ENCODE measurements around the gene CDCA7.

Gene CDCA7

GRCh38 chr2:173397539-173397938 lies 42.9 kb downstream of the CDCA7 start:
- no peak for DNase-seq (ENCODE audit: low spot score)
- in situ Hi-C loops (cut with MboI; ENCODE audit: low pct_unique_long_range_greater_than_20kb, low sequenced_read_pairs, unreplicated experiment) = no loop called here
- peak; percentile 8 for TF ChIP-seq CTCF (IDR thresholded peaks at IDR 0.05; ENCODE audit: extremely low read depth, insufficient read depth, missing control alignments)

GRCh38 chr2:173399229-173399628 lies 44.6 kb downstream of the CDCA7 start:
- in situ Hi-C loops (cut with MboI; ENCODE audit: low pct_unique_long_range_greater_than_20kb, low sequenced_read_pairs, unreplicated experiment) = no loop called here
- DNase-seq (ENCODE audit: low spot score) = no peak
- TF ChIP-seq CTCF (IDR thresholded peaks at IDR 0.05; ENCODE audit: extremely low read depth, insufficient read depth, missing control alignments) = no peak

GRCh38 chr2:173400760-173401159 lies 46.1 kb downstream of the CDCA7 start:
- DNase-seq (ENCODE audit: low spot score) = no peak
- in situ Hi-C loops (cut with MboI; ENCODE audit: low pct_unique_long_range_greater_than_20kb, low sequenced_read_pairs, unreplicated experiment) = loop anchor here (10.0 kb wide), 1 partner anchor 944 kb away; no protein-coding TSS in a partner anchor
- TF ChIP-seq CTCF (IDR thresholded peaks at IDR 0.05; ENCODE audit: extremely low read depth, insufficient read depth, missing control alignments) = peak; percentile 38

- in situ Hi-C loops (cut with MboI; ENCODE audit: low pct_unique_long_range_greater_than_20kb, low sequenced_read_pairs, unreplicated experiment) = loop anchor here (10.0 kb wide), 1 partner anchor 943 kb away; no protein-coding TSS in a partner anchor
- DNase-seq (ENCODE audit: low spot score) = no peak
- TF ChIP-seq CTCF (IDR thresholded peaks at IDR 0.05; ENCODE audit: extremely low read depth, insufficient read depth, missing control alignments) = no peak
These were observed 47.1 kb downstream of the CDCA7 start for GRCh38 chr2:173401716-173402326.

GRCh38 chr2:173402405-173402974 lies 47.8 kb downstream of the CDCA7 start:
- peak; percentile 76 for DNase-seq (ENCODE audit: low spot score)
- in situ Hi-C loops (cut with MboI; ENCODE audit: low pct_unique_long_range_greater_than_20kb, low sequenced_read_pairs, unreplicated experiment) = loop anchor here (10.0 kb wide), 1 partner anchor 942 kb away; no protein-coding TSS in a partner anchor
- peak; percentile 89 for TF ChIP-seq CTCF (IDR thresholded peaks at IDR 0.05; ENCODE audit: extremely low read depth, insufficient read depth, missing control alignments)

- in situ Hi-C loops (cut with MboI; ENCODE audit: low pct_unique_long_range_greater_than_20kb, low sequenced_read_pairs, unreplicated experiment) = loop anchor here (10.0 kb wide), 1 partner anchor 940 kb away; no protein-coding TSS in a partner anchor
- TF ChIP-seq CTCF (IDR thresholded peaks at IDR 0.05; ENCODE audit: extremely low read depth, insufficient read depth, missing control alignments) = no peak
- DNase-seq (ENCODE audit: low spot score) = no peak
These were observed 50.4 kb downstream of the CDCA7 start for GRCh38 chr2:173404841-173405750.

All from GM13977 (cell line).